ENCODE data around the gene OR2C1. TPM values are rescaled to one million over a fixed set of nuclear protein-coding genes. Genes with fewer than 3 reads are reported as not detected.

OR2C1 gene
- total RNA-seq, 1 experiment from 2014 or later = not detected

DNA sequence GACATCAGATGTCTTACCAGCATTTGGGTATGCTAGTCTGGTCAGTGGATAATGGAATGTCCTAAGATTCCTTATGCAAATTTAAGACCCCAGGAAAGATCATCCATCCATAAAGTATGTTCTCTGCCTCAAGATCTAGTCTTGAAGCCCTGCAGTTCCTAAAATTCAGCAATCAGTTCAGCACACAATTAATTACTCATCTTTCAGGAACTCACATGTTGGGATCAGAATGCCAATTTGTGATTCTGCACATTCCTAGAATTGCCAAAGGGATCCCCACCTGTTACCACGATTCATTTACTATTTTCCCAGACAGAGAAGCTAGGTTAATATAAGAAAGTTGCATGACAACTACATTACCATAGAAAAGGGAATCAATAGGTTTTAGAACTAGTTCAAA lies 3.2 kb downstream of the OR2C1 start:
- H3K27ac ChIP-seq (ENCODE audit: insufficient read length, low read depth, low read length) = no peak overlapping the region
- TF ChIP-seq, protein P1, sequence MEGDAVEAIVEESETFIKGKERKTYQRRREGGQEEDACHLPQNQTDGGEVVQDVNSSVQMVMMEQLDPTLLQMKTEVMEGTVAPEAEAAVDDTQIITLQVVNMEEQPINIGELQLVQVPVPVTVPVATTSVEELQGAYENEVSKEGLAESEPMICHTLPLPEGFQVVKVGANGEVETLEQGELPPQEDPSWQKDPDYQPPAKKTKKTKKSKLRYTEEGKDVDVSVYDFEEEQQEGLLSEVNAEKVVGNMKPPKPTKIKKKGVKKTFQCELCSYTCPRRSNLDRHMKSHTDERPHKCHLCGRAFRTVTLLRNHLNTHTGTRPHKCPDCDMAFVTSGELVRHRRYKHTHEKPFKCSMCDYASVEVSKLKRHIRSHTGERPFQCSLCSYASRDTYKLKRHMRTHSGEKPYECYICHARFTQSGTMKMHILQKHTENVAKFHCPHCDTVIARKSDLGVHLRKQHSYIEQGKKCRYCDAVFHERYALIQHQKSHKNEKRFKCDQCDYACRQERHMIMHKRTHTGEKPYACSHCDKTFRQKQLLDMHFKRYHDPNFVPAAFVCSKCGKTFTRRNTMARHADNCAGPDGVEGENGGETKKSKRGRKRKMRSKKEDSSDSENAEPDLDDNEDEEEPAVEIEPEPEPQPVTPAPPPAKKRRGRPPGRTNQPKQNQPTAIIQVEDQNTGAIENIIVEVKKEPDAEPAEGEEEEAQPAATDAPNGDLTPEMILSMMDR (conservative IDR thresholded peaks at IDR 0.05) = no peak
- Mint-ChIP-seq H3K9me3 (peaks cover 66 to 73% of the 10 kb centered on the region in 2 experiments), H3K27ac (no peak overlapping the region), H3K4me1 (no peaks in the 10 kb centered on the region), H3K4me3 (no peak overlapping the region), H3K36me3 (ENCODE audit: insufficient read depth in 1 of 3, low read depth in 3 of 3) (peaks cover 0 to 2% (median 0%) of the 10 kb centered on the region in 3 experiments; a peak in 1 of 7 replicates), H3K27me3 (ENCODE audit: low read depth) (peaks cover 48% of the 10 kb centered on the region)
- no peak overlapping the region for H2BK12ac ChIP-seq (ENCODE audit: insufficient read length, low read depth, low read length)
- H3K23ac ChIP-seq (ENCODE audit: insufficient read length, low read depth, low read length) = no peak overlapping the region
- H2BK20ac ChIP-seq (ENCODE audit: low read depth, low read length, poor library complexity, severe bottlenecking) = no peak overlapping the region
- DNase-seq = no peak
- H3K27me3 ChIP-seq (ENCODE audit: insufficient read depth, low read length) = no peaks in the 10 kb centered on the region
- no peaks in the 10 kb centered on the region for H3K4me1 ChIP-seq (ENCODE audit: insufficient read depth, low read length)
- no peak overlapping the region for H3K9ac ChIP-seq (ENCODE audit: extremely low read depth, insufficient read length, low read length)
- H4K5ac ChIP-seq (ENCODE audit: insufficient read length, low read depth, low read length) = no peak overlapping the region
- H2AK5ac ChIP-seq (ENCODE audit: insufficient read length, low read length) = no peak overlapping the region
- H3K4ac ChIP-seq (ENCODE audit: low read depth, low read length) = no peak overlapping the region
- no CpG with 5 or more reads among the region's 1 CpG for WGBS (ENCODE audit: extremely low coverage, insufficient read length, low lambda C conversion rate)
- no peak overlapping the region for H3T11ph ChIP-seq (ENCODE audit: low read length)
- H2BK5ac ChIP-seq (ENCODE audit: insufficient read length, low read length) = no peak overlapping the region
- no peak overlapping the region for H4K91ac ChIP-seq (ENCODE audit: insufficient read length, low read depth, low read length)
- H4K20me1 ChIP-seq (ENCODE audit: control insufficient read depth, insufficient read depth, insufficient read length) = no peaks in the 10 kb centered on the region
- H4K8ac ChIP-seq (replicated peaks; ENCODE audit: insufficient read length, low read depth, low read length) = no peak overlapping the region
- no peak overlapping the region for H3K14ac ChIP-seq (ENCODE audit: insufficient read depth, low read length)
- H3K79me1 ChIP-seq (ENCODE audit: insufficient read depth, low read depth, low read length, poor library complexity, severe bottlenecking) = no peaks in the 10 kb centered on the region
- no peak overlapping the region for H2BK120ac ChIP-seq (ENCODE audit: low read depth, low read length, poor library complexity, severe bottlenecking)
- no peaks in the 10 kb centered on the region for H3K79me2 ChIP-seq (ENCODE audit: insufficient read depth, low read length)
- H3K23me2 ChIP-seq (ENCODE audit: insufficient read length, low read depth, low read length, poor library complexity, severe bottlenecking) = no peaks in the 10 kb centered on the region
- H3K18ac ChIP-seq (ENCODE audit: insufficient read length, low read depth, low read length) = no peak overlapping the region
- H3K9me3 ChIP-seq (ENCODE audit: control insufficient read depth, low read depth, low read length) = peaks cover 6% of the 10 kb centered on the region
- no peak overlapping the region for H3K4me2 ChIP-seq (ENCODE audit: insufficient read depth, insufficient read length, low read length)
- no peak overlapping the region for H3K56ac ChIP-seq (ENCODE audit: insufficient read length, low read depth, low read length)
- H2BK15ac ChIP-seq (ENCODE audit: low read depth, low read length) = no peak overlapping the region
- no peak overlapping the region for H2AFZ ChIP-seq (ENCODE audit: low read length)

Data from H9 (cell line).